Right lobe of liver (tissue), 6 donors: ENCODE results near the gene PDE10A. TPM values are rescaled to one million over a fixed set of nuclear protein-coding genes. Genes with fewer than 3 reads are reported as not detected.

Experiments
- ATAC-seq, 4 donors: fragments of 200-7000 bp; cut with Tn5 transposase; one replicate each; pipeline ENCODE4 v1.9.1; 2020; ENCODE audit warnings: mild to moderate bottlenecking in 4 of 4, moderate library complexity in 4 of 4
- DNase-seq, 3 donors: peaks; one replicate each; pipeline ENCODE4 v3.0.0-alpha.2; 2020
- H3K27ac ChIP-seq, 3 donors: fragments of 200-600 bp; one replicate each; pipeline ENCODE4 v1.8.0; 2022
- H3K27me3 ChIP-seq, 2 donors: fragments of 200-600 bp; one replicate each; pipeline ENCODE4 v1.8.0; 2022
- H3K36me3 ChIP-seq, 4 donors: fragments of 200-600 bp; sonication (generic) in 1 of 4; one replicate each; pipeline versions ENCODE4 v1.5.1 to v1.8.0; 2017 to 2022; ENCODE audit warnings: control low read depth in 1 of 4
- H3K4me1 ChIP-seq, 4 donors: fragments of 200-600 bp; sonication (generic) in 1 of 4; one replicate each; pipeline versions ENCODE4 v1.5.1 to v1.8.0; 2017 to 2022; ENCODE audit warnings: control low read depth in 1 of 4
- H3K4me3 ChIP-seq, 3 donors: fragments of 200-600 bp; one replicate each; pipeline ENCODE4 v1.8.0; 2022
- H3K9me3 ChIP-seq, 4 donors: fragments of 200-600 bp; sonication (generic) in 1 of 4; one replicate each; pipeline versions ENCODE4 v1.5.1 to v1.8.0; 2017 to 2022; ENCODE audit warnings: control low read depth in 1 of 4
- POLR2A ChIP-seq: fragments of 450-650 bp; IDR thresholded peaks from one replicate; pipeline ENCODE4 v1.6.1; 2017; ENCODE audit warnings: antibody characterized with exemption, mild to moderate bottlenecking
- WGBS: methylation state at CpG from one replicate; pipeline ENCODE4 v1.1.6; 2018; ENCODE audit warnings: low coverage, low lambda C conversion rate; ENCODE audit not compliant: insufficient coverage; ENCODE audit errors: missing lambda C conversion rate; 5-methylcytosine and 5-hydroxymethylcytosine counted together
- intact Hi-C, 2 donors: fragments of 100-400 bp; cut with DNase I; formaldehyde crosslinking; loops; one replicate each; pipeline versions ENCODE4 v1.11.2 to v1.14.1; 2022
- total RNA-seq, 6 experiments: library from RNA; depleted of rRNA in 2 of 6; stranded (reverse); fragments of >200 nt in 2 of 6; fragmentation: NEBNext Ultra II Directional in 3 of 6; extraction: Animal tissue kit (Norgen Biotek cat#: 25700) in 3 of 6; gene quantifications; one replicate each; pipeline versions ENCODE4 v1.1.0 to v1.2.4, GENCODE V29; 2016 to 2023
- TF ChIP-seq, protein P1 (sequence below), 4 donors: fragments of 200-600 bp in 3 of 4; fragments of 450-650 bp in 1 of 4; IDR thresholded peaks; one replicate each; pipeline versions ENCODE4 v1.5.1 to v1.8.0; 2016 to 2022; ENCODE audit warnings: antibody characterized with exemption in 4 of 4, mild to moderate bottlenecking in 2 of 4
- donor health status: DM: no; HTN: yes; CAD: no.
- donor health status: DM: no; HTN: no; CAD: no.
- donor health status: DM: no; HTN: no; CAD: no.
- donor health status: DM: no; HTN: yes; CAD: no.
- donor health status: DM: no; HTN: yes; CAD: no.

Gene PDE10A
- total RNA-seq, 6 experiments from 2014 or later = 0.48 to 1.5 (median 0.65) TPM

- WGBS = 44% methylated on average over 1 of the region's 3 CpGs
- intact Hi-C loops = loop anchor here in 1 of 2 donors (10.0 kb wide), 1 partner anchor 399 kb away; no protein-coding TSS in a partner anchor
- no peak for ATAC-seq
These were observed 207.6 kb downstream of the PDE10A start for GRCh38 chr6:165455488-165455887.

GRCh38 chr6:165453395-165453794 lies 209.6 kb downstream of the PDE10A start:
- intact Hi-C loops = loop anchor here in 1 of 2 donors (10.0 kb wide), 1 partner anchor 401 kb away; no protein-coding TSS in a partner anchor
- Histone ChIP-seq H3K27me3 (no peaks in the 10 kb centered on the region), H3K4me3 (no peak overlapping the region), H3K9me3 (no peaks in the 10 kb centered on the region), H3K36me3 (no peaks in the 10 kb centered on the region), H3K4me1 (no peaks in the 10 kb centered on the region), H3K27ac (no peak overlapping the region)
- ATAC-seq = no peak
- TF ChIP-seq, protein P1, sequence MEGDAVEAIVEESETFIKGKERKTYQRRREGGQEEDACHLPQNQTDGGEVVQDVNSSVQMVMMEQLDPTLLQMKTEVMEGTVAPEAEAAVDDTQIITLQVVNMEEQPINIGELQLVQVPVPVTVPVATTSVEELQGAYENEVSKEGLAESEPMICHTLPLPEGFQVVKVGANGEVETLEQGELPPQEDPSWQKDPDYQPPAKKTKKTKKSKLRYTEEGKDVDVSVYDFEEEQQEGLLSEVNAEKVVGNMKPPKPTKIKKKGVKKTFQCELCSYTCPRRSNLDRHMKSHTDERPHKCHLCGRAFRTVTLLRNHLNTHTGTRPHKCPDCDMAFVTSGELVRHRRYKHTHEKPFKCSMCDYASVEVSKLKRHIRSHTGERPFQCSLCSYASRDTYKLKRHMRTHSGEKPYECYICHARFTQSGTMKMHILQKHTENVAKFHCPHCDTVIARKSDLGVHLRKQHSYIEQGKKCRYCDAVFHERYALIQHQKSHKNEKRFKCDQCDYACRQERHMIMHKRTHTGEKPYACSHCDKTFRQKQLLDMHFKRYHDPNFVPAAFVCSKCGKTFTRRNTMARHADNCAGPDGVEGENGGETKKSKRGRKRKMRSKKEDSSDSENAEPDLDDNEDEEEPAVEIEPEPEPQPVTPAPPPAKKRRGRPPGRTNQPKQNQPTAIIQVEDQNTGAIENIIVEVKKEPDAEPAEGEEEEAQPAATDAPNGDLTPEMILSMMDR (IDR thresholded peaks at IDR 0.05) = no peak
- no peak for TF ChIP-seq POLR2A
- no peak for DNase-seq
- WGBS = 14% methylated on average over 1 of the region's 2 CpGs

More at GRCh38 chr6:165455488-165455887, 207.6 kb downstream of the PDE10A start:
- DNase-seq = no peak
- no peaks in the 10 kb centered on the region for H3K36me3 ChIP-seq
- H3K27ac ChIP-seq = no peak overlapping the region
- no peak overlapping the region for H3K4me3 ChIP-seq
- H3K4me1 ChIP-seq = no peaks in the 10 kb centered on the region
- TF ChIP-seq POLR2A = no peak
- TF ChIP-seq, protein P1 (IDR thresholded peaks at IDR 0.05) = no peak
- H3K9me3 ChIP-seq = no peaks in the 10 kb centered on the region
- no peaks in the 10 kb centered on the region for H3K27me3 ChIP-seq

DNA sequence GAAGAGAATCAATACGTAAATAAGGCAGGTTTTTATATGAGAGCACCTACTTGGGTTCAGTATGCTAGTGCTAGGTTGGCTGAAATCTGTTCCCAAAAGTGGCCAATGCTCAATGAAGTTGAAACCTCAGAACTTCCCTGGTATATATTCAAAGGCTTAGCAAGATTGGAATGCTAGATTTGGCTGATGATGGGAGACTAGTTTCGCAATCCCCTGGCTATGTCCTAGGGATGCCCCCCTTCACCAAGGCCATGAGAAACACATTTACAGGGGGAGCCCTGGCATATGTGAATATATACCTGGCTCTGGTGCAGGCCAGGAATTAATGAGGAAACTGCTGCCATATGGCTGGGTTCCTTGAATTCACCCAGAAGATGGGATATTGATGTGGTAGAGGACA lies 211.2 kb downstream of the PDE10A start:
- WGBS = 74% methylated on average over 2 of the region's 2 CpGs
- ATAC-seq (no peak), DNase-seq (no peak)
- no peaks in the 10 kb centered on the region for H3K4me1 ChIP-seq
- H3K27ac ChIP-seq = no peak overlapping the region
- TF ChIP-seq, protein P1 (IDR thresholded peaks at IDR 0.05) = no peak
- H3K4me3 ChIP-seq = no peak overlapping the region
- H3K36me3 ChIP-seq = no peaks in the 10 kb centered on the region
- intact Hi-C loops = loop anchor here in 1 of 2 donors (10.0 kb wide), 1 partner anchor 403 kb away; no protein-coding TSS in a partner anchor
- no peaks in the 10 kb centered on the region for H3K27me3 ChIP-seq
- H3K9me3 ChIP-seq = no peaks in the 10 kb centered on the region

- TF ChIP-seq, protein P1 (IDR thresholded peaks at IDR 0.05) = no peak
- no peak for TF ChIP-seq POLR2A
- H3K4me3 ChIP-seq = no peak overlapping the region
- no peaks in the 10 kb centered on the region for H3K27me3 ChIP-seq
- WGBS = 82% methylated on average over 4 of the region's 4 CpGs
- no peaks in the 10 kb centered on the region for H3K36me3 ChIP-seq
- no peaks in the 10 kb centered on the region for H3K4me1 ChIP-seq
- H3K9me3 ChIP-seq = no peaks in the 10 kb centered on the region
- ATAC-seq (no peak), DNase-seq (no peak)
- intact Hi-C loops = no loop called here
- no peak overlapping the region for H3K27ac ChIP-seq
These were observed 214.8 kb downstream of the PDE10A start for GRCh38 chr6:165448210-165448609.

DNA sequence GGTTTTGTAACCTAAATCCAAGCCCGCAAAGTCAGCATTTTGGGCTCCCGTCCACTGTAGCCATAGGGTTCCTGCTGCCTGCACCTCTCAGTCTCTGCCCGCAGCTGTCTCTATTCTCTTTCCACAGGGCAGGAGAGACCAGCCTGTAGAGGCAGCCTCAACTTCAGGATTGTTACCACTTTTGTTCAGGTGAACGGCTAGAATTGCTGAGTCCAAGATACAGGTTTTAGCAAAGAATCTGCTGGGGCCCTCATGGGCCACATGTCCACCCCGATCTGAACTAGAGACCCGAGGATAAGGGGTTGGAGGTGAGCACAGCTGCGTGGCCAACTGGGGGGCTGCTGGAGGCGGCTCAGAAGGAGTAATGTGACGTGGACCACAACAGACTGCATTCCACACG lies 215.9 kb downstream of the PDE10A start:
- 65% methylated on average over 9 of the region's 10 CpGs for WGBS
- H3K4me1 ChIP-seq = no peaks in the 10 kb centered on the region
- no peak overlapping the region for H3K4me3 ChIP-seq
- H3K27ac ChIP-seq = no peak overlapping the region
- no peaks in the 10 kb centered on the region for H3K36me3 ChIP-seq
- H3K27me3 ChIP-seq = no peaks in the 10 kb centered on the region
- ATAC-seq (no peak), DNase-seq (no peak)
- TF ChIP-seq POLR2A = no peak
- TF ChIP-seq, protein P1 (IDR thresholded peaks at IDR 0.05) = no peak
- H3K9me3 ChIP-seq = no peaks in the 10 kb centered on the region
- intact Hi-C loops = no loop called here
